ENCODE measurements around the gene SNCA.

- TF ChIP-seq EZH2 (IDR thresholded peaks at IDR 0.05; ENCODE audit: borderline replicate concordance, low read depth, low read length, poor library complexity, severe bottlenecking), result no peak
- TF ChIP-seq, protein P1, sequence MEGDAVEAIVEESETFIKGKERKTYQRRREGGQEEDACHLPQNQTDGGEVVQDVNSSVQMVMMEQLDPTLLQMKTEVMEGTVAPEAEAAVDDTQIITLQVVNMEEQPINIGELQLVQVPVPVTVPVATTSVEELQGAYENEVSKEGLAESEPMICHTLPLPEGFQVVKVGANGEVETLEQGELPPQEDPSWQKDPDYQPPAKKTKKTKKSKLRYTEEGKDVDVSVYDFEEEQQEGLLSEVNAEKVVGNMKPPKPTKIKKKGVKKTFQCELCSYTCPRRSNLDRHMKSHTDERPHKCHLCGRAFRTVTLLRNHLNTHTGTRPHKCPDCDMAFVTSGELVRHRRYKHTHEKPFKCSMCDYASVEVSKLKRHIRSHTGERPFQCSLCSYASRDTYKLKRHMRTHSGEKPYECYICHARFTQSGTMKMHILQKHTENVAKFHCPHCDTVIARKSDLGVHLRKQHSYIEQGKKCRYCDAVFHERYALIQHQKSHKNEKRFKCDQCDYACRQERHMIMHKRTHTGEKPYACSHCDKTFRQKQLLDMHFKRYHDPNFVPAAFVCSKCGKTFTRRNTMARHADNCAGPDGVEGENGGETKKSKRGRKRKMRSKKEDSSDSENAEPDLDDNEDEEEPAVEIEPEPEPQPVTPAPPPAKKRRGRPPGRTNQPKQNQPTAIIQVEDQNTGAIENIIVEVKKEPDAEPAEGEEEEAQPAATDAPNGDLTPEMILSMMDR (conservative IDR thresholded peaks at IDR 0.05; ENCODE audit: low read depth, low read length), result no peak
Measured at GRCh38 chr4:89800527-89801103, 36.3 kb downstream of the SNCA start.

Measured in A673 (cell line).